GM18861 (cell line): ENCODE data around the gene ITPR1.
A peak's percentile ranks its signal among the peaks of the same experiment; 100 is the strongest.
"Not testable (repeated sequence)": the region's sequence is repeated elsewhere in the genome, so short reads cannot be mapped to it uniquely, and the experiment has no call there.

Experiments used
- ATAC-seq: cut with Tn5 transposase; IDR thresholded peaks from one replicate; pipeline ENCODE4 v1.9.1; 2021; ENCODE audit not compliant: unreplicated experiment

Gene ITPR1

DNA sequence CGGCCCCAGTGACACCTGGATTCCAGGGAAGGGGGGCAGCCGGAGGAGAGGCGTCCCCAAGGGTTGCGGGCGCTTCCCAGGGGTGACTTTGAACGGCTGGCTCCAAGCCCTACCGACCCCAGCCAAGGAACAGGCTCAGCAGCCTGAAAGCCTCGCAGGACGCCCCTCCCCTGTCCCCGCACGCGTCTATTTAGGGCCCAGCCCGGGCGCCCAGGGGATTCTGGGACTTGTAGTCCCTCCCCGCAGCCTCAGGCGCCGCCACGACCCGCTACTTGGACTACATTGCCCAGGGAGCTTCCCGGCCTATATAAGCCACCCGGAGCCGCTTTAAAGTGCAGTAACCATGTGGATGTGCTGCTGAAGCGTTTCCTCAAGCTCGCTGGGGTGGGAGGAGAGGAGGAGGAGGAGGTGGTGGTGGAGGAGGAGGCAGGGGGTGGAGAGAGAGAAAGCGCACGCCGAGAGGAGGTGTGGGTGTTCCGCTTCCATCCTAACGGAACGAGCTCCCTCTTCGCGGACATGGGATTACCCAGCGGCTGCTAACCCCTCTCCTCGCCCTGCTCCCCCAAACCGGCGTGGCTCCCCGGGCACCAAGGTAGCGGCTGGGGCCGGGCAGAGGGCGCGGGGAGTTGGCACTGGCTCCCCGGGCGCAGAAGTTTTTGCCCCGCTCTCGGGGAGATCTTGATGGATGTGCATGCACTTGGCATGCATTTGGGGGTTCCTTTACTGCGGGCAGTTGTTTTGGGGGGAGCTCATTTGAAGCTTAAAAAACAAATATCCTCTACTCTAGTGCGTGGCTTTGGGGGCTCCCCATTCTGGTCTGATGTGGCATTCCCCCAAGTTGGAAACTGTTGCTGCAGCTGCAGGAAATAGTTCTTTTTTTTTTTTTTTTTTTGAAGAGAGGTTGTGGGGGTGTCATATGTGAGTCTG lies at the start of gene ITPR1:
Gene ITPR1, plus strand, starts transcription at position 335 of the 927 bp plus-strand sequence. CDS start 23,144 bp downstream, outside the sequence.
- ATAC-seq, result peak; percentile 92

DNA sequence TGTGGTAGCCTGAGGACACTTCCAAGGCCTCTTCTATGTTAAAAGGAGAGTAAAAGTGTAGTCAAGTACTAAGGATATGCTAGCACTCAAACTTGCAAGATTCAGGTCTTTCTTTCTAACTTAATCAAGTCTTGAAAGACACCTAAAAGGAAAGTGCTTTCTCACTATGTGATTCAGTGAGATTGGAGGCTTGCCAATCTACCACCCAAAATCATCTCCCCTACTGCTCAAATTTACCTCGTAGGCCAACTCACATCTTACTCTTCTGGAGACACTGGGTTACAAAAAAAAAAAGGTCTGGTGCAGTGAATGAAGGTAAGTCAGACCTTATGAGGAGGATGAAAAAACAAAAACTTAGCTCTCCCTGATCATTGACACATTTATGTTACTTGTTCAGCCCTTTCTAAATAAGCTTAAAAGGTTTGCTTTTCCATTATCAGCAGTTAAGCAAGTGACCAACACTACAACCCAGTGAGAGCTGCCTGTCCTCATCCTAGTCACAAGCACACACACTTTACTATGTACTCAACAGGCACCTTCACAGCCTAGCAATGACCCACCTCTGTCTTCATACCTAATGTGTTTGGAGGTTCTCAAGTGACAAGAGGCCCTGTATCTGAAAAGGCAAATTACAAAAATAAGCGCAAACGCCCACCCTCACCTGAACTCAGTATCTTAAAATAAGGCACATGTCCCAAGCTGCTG lies 45.7 kb upstream of the ITPR1 start:
- no peak for ATAC-seq

DNA sequence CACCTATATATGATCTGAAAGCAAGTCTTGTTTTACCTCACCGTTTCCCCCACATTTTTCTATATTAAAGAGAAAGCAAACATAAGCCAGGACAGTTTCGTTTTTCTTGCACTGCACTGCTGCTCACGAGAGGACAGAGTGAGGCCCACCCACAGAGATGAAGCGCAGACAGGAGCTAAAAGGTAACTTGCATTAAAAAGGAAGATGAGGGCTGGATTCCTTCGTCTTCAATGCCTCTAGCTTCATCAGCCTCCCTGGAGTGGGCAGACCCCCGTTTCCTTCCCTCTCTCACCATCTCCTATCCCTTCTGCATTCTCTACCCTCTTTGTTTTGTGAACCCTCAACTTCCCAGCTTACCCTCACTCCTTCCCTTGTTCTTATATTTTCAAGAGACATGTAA lies 45.0 kb upstream of the ITPR1 start:
- ATAC-seq, result no peak

DNA sequence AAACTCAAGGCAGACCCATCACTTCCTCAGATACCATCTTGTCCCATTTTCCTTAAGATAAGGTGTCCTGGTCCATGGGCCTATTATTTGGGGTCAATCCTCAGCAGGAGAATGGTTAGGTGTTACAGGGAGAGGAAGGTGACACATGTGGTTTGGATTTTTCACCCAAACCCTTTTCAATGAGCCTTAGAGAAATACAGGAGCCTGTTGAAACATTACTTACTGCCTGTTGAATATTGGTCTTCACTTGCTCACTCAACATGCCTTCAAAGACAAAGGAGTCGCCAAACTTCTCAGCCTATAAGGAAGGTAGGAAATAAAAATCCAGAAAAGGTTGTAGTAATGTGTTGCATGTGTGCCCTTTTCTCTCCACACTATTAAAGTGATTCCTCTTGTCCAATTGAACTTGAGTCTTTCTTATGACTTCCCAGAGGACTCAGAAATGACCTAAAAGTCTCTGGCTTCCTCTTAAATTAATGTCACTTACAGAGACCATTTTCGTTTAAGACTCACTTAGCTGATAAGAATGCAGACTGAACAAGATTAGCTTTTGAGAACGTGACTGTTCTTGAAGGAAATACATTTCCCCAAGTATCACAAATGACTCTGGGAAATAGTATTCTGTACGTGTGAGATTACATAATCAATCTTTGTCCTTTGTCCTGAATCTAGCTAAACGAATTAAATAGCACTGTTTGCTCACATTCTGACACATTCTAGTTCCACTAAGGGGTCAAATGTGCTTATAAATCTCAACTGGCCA lies 43.9 kb upstream of the ITPR1 start:
- ATAC-seq, result no peak

DNA sequence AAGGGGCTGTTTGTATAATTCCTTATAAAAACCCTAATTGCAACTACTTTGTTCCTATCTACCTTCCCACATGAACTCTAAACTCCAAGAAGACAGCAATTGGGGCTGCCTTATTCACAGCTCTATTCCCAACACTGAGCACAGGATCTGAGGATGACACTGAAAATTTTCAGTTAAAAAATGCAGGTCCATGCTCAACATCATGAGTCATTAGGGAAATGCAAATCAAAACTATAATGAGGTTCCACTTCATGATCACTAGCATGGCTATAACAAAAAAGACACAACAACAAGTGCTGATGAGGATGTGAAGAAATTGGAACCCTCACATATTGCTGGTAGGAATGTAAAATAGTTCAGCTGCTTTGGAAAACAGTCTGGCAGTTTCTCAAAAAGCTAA lies 39.0 kb upstream of the ITPR1 start:
- ATAC-seq, result no peak

DNA sequence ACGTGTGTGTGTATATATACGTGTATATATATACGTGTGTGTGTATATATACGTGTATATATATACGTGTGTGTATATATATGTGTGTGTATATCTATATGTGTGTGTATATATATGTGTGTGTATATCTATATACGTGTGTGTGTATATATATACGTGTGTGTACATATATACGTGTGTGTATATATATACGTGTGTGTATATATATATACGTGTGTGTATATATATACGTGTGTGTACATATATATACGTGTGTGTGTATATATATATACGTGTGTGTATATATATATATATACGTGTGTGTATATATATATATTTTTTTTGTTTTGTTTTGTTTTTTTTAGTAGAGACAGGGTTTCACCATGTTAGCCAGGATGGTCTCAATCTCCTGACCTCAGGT lies 36.4 kb upstream of the ITPR1 start:
- not testable (repeated sequence) for ATAC-seq

- ATAC-seq, result no peak
These were observed 34.2 kb upstream of the ITPR1 start for GRCh38 chr3:4458961-4459360.

DNA sequence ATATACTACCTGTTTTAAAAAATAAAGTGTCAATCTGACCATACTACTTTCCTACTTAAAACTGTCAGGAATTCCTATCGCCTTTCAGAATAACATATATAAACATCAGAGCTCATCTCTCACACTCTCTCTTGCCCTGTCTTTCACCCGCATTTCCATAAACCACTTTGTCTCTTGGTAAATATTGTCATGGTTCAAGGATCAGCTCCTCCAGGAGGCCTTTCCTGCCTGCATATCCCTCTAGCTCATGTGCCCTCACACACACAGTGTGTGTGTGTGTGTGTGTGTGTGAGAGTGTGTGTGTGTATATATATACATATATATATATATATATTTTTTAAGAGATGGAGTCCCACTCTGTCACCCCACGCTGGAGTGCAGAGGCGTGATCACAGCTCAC lies 32.8 kb upstream of the ITPR1 start:
- ATAC-seq, result no peak

DNA sequence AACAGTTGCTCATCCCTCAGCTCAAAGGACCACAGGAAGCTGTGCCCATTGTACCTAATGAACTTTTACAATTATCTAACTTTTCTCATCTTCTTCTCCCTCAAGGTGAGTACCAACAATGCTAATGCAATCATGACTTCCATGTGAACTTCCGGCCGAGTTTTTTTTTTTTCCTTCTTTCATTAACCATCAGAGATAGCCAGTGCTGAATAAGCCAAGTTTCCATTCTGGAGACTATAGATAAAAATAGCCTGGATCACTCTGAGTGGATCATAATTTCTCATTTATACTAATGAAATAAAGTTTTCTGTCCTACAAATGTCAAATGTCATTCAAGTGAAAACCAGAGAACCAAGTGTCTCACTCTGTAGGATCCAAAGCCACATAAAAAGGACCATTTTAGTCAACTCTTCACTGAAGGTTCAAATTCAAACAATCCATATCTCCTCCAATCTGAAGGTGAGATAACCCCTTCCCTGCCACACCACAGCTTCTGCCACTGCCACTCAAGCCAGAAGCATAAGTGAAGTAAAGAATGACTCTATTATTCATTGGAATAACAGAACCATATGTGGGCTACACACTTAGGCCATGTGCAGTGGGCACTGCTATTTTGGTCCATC lies 31.6 kb upstream of the ITPR1 start:
- no peak for ATAC-seq

DNA sequence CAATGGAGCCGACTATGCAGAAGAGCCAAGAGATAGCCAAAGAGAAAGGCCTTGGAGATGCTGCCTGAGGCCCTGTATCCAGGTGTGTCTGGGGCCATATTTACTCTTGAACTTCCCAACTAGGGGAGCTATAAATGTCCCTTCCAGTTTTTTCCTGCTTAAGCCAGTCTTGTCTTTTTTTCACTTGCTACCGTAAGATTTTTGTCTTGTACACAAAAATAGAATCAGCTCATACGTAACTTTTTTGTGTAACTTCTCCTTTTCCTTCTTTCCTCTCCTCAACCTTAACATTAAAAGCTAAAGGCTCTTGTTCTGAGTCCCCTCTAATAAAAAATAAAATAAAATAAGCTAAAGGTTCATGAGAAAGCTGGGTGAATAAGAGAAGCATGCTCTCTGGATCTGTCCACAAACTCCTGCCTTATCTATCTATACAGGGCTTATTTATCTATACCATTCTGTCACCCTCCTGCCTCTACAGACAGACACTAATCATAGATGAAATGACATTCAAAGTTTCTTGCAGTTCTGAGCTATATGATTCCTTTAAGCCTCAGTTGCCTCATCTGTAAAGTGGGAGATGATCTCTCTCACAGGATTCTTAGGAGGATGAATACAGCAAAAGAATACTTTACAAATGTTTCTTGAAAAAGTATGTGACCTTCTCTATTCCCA lies 30.6 kb upstream of the ITPR1 start:
- no peak for ATAC-seq

- no peak for ATAC-seq
These were observed 28.6 kb upstream of the ITPR1 start for GRCh38 chr3:4464576-4464975.

- ATAC-seq, result peak; percentile 100
These were observed 26.2 kb upstream of the ITPR1 start, which contains the start of gene SUMF1 for GRCh38 chr3:4466741-4467521. Gene SUMF1 (minus strand): TSS chr3:4467269. CDS start chr3:4467245, 24 bp downstream.

DNA sequence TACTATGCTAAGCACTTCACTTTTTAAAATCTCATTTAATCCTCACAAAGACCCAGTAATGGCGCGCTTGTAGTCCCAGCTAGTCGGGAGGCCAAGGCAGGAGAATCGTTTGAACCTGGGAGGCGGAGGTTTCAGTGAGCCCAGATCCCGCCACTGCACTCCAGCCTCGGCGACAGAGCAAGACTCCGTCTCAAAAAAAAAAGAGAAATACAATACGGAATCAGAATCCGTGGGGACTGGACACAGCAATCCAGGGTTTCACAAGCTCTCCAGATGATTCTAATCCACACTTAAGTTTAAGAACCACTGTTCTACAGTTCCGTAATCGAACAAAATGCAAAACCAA lies 25.7 kb upstream of the ITPR1 start:
- ATAC-seq, result peak; percentile 1

GRCh38 chr3:4471907-4472306 lies 21.2 kb upstream of the ITPR1 start:
- ATAC-seq, result no peak

DNA sequence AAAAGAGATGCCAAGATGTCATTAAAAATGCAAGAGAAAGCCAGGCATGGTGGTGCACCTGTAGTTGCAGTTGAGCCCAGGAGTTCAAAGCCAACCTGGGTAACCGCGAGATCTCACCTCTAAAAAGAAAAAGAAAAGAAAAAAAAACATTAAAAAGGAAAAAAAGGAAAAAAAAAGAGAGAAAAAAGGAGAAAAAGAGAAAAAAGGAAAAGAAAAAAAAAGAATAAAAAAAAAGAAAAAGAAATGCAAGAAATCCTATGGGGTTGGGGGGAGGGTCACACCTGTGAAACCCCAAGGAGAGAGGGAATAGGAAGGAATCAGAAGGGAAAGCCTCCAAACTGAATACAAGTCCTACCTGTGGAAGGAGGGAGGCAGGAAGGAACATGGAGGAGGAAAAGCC lies 20.8 kb upstream of the ITPR1 start:
- no peak for ATAC-seq

GRCh38 chr3:4472766-4473165 lies 20.4 kb upstream of the ITPR1 start:
- no peak for ATAC-seq

- no peak for ATAC-seq
These were observed 18.3 kb upstream of the ITPR1 start for GRCh38 chr3:4474683-4475490.

DNA sequence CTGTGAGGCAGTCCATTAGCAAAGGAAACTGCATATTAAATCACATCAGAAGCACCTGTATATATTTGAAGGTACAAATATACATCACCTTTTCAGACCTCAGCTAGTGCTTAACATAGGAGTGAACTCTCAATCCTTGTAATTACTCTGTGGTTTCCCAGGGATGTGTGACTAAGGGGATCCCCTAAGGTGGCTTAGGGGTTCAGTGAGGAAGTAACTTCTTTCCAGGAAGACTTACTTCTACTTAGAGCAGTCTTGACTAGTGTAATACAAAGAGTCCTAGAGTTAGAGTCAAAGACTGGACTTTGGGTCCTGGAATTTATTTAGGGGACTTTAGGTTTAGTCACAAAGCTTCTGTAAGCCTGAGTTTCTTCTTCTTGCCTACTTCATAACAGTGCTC lies 17.3 kb upstream of the ITPR1 start:
- no peak for ATAC-seq

- ATAC-seq, result no peak
These were observed 16.7 kb upstream of the ITPR1 start for GRCh38 chr3:4476496-4476895.
